ENCODE data around the gene FARS2. TPM values are rescaled to one million over a fixed set of nuclear protein-coding genes. Genes with fewer than 3 reads are reported as not detected.
A peak's percentile ranks its signal among the peaks of the same experiment; 100 is the strongest.

The FARS2 gene
- total RNA-seq, 1 experiment from 2014 or later = 13.8 TPM

DNA sequence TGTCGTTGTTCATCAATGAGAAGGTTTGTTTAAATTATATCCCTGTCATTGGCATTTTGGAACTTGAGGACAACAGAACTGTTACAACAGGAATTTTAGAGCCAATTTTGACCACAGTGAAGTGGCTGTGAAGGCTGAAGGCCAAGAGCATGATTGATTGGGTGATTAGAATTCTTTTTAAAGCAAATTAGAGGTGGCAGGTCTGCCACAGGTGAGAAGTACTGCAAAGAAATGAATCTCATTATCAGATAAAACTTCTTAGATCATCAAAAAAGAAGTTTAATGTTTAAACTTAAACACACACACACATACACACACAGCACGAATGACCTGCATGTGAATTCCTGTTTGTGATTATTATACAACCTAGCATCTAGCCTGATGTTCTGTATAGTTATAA is 32.4 kb downstream of the FARS2 start (continued):
- TF ChIP-seq, protein P1, sequence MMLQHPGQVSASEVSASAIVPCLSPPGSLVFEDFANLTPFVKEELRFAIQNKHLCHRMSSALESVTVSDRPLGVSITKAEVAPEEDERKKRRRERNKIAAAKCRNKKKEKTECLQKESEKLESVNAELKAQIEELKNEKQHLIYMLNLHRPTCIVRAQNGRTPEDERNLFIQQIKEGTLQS (IDR thresholded peaks at IDR 0.05) = no peak
- TF ChIP-seq ZNF274 (IDR thresholded peaks at IDR 0.05; ENCODE audit: low read depth, low read length) (no peak), FOSL1 (IDR thresholded peaks at IDR 0.05; ENCODE audit: low read depth) (no peak), POLR2A (IDR thresholded peaks at IDR 0.05; ENCODE audit: borderline replicate concordance, extremely low read depth, insufficient read depth, insufficient read length) (no peak), TCF7L2 (IDR thresholded peaks at IDR 0.05; ENCODE audit: borderline replicate concordance, extremely low read depth, insufficient read depth, insufficient read length) (no peak), EZH2 (IDR thresholded peaks at IDR 0.05) (no peak)

DNA sequence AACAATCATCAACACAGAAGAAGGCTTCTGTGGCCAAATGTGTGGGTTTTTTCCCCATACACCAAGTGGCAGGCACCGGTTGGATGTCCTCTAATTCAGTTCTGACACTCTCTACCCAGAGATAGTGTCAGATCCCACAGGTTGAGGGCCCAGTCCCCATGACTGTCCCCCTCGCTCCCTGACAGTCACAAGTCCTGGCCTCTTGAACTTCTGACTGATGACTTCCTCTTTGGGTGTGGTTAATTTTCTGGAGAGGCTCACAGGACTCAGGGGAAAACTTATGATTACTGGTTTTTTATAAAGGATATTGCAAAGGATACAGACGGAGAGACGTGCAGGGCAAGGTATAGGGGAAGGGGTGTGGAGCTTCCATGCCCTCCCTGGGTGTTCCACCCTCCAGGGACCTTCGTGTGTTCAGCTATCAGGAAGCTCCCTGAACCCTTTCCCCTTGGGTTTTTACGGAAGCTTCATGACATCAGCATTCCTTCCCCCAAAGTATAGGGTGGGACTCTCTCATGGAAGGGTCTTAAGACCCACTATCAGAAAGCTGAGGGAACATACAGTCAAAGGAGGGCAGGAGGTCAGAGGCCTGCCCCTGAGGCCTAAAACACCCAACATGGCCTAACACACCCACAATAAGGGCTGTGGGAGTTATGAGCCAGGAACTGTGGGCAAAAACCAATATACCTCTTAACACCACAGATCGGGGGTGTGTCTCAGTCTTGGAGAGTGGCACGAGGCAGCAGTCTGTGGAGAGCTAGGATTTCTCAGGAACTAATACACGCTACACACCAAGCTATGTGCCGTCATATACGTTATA is 33.3 kb downstream of the FARS2 start:
- Histone ChIP-seq H3K9me3 (ENCODE audit: control insufficient read depth in 1 of 2, insufficient read depth in 1 of 2, low read depth in 1 of 2, low read length in 2 of 2) (no peaks in the 10 kb centered on the region), H3K4me3 (replicated peaks in 1 of 2; ENCODE audit: low read depth in 1 of 2, low read length in 2 of 2) (no peak overlapping the region), H3K79me2 (ENCODE audit: insufficient read depth, low read length) (no peaks in the 10 kb centered on the region; the same call in 1 of the 2 replicates), H2AFZ (ENCODE audit: low read depth, low read length, poor library complexity, severe bottlenecking) (no peak overlapping the region), H3K9ac (ENCODE audit: low read length) (no peak overlapping the region), H3K9me2 (ENCODE audit: insufficient read depth) (no peaks in the 10 kb centered on the region), H4K20me1 (ENCODE audit: insufficient read depth) (no peaks in the 10 kb centered on the region), H3K27ac (ENCODE audit: low read depth, low read length) (no peak overlapping the region), H3K27me3 (ENCODE audit: insufficient read depth, low read length) (no peaks in the 10 kb centered on the region), H3K4me1 (ENCODE audit: control insufficient read depth in 1 of 2, insufficient read depth in 2 of 2, low read length in 2 of 2) (peaks cover 0 to 8% of the 10 kb centered on the region in 2 experiments; a peak in 1 of 4 replicates), H3K4me2 (ENCODE audit: low read length) (0 out of 2 replicates have a peak overlapping the region, but pooled peaks have one; percentile 7), H3K36me3 (ENCODE audit: control insufficient read depth in 1 of 2, insufficient read depth in 2 of 2, low read length in 2 of 2) (no peaks in the 10 kb centered on the region)
- ATAC-seq (no peak), DNase-seq (ENCODE audit: low read depth, low spot score) (no peak)
- intact Hi-C loops (cut with micrococcal nuclease) = no loop called here
- POLR2A ChIA-PET = no interaction called here
- TF ChIP-seq, protein P2, sequence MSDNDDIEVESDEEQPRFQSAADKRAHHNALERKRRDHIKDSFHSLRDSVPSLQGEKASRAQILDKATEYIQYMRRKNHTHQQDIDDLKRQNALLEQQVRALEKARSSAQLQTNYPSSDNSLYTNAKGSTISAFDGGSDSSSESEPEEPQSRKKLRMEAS (IDR thresholded peaks at IDR 0.05) = no peak
- TF ChIP-seq ELF1 (IDR thresholded peaks at IDR 0.05; ENCODE audit: borderline replicate concordance, low read depth) (no peak), ZFX (IDR thresholded peaks at IDR 0.05) (no peak)
- TF ChIP-seq, protein P3, sequence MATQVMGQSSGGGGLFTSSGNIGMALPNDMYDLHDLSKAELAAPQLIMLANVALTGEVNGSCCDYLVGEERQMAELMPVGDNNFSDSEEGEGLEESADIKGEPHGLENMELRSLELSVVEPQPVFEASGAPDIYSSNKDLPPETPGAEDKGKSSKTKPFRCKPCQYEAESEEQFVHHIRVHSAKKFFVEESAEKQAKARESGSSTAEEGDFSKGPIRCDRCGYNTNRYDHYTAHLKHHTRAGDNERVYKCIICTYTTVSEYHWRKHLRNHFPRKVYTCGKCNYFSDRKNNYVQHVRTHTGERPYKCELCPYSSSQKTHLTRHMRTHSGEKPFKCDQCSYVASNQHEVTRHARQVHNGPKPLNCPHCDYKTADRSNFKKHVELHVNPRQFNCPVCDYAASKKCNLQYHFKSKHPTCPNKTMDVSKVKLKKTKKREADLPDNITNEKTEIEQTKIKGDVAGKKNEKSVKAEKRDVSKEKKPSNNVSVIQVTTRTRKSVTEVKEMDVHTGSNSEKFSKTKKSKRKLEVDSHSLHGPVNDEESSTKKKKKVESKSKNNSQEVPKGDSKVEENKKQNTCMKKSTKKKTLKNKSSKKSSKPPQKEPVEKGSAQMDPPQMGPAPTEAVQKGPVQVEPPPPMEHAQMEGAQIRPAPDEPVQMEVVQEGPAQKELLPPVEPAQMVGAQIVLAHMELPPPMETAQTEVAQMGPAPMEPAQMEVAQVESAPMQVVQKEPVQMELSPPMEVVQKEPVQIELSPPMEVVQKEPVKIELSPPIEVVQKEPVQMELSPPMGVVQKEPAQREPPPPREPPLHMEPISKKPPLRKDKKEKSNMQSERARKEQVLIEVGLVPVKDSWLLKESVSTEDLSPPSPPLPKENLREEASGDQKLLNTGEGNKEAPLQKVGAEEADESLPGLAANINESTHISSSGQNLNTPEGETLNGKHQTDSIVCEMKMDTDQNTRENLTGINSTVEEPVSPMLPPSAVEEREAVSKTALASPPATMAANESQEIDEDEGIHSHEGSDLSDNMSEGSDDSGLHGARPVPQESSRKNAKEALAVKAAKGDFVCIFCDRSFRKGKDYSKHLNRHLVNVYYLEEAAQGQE (IDR thresholded peaks at IDR 0.05; ENCODE audit: low read depth) = no peak
- CTCF ChIA-PET = interaction anchor here (1.4 kb wide), 1 partner anchor 8 kb away, joined by 4 read pairs; no protein-coding TSS in a partner anchor
- BruUV-seq (replicated peaks) = no TSS peak
- RAD21 ChIA-PET (ENCODE audit: low non-redundant PET in 1 of 2, low total read pairs in 2 of 2, uncharacterized antibody in 2 of 2, unreplicated experiment in 2 of 2) = no interaction called here

All from HCT116 (cell line).